Measurements from ENCODE around the gene TNPO1. TPM values are rescaled to one million over a fixed set of nuclear protein-coding genes. Genes with fewer than 3 reads are reported as not detected.

TNPO1 gene
- total RNA-seq, 2 donors from 2014 or later = 107 to 113 TPM

DNA sequence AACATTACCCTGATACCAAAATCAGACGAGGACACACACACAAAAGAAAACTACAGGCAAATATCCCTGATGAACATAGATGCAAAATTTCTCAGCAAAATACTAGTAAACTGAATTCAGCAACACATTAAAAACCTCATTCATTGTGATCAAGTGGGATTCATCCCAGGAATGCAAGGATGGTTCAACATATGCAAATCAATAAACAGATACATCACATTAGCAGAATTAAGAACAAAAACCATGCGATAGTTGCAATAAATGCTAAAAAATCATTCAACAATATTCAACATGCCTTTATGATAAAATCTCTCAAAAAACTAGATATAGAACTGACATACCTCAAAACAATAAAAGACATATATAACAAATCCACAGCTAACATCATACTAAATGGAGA, 36.9 kb upstream of the TNPO1 start:
- 94% methylated on average over 2 of the region's 2 CpGs for WGBS
- H3K4me1 ChIP-seq (replicated peaks) = no peaks in the 10 kb centered on the region
- intact Hi-C loops (cut with DNase I) = no loop called here
- no peak for DNase-seq (ENCODE audit: low spot score)
- H3K27ac ChIP-seq = no peak overlapping the region
- no peak overlapping the region for H3K4me3 ChIP-seq
- no peaks in the 10 kb centered on the region for H3K27me3 ChIP-seq (replicated peaks; ENCODE audit: insufficient read depth)
- TF ChIP-seq POLR2AphosphoS5 (IDR thresholded peaks at IDR 0.05) = no peak
- TF ChIP-seq, protein P1, sequence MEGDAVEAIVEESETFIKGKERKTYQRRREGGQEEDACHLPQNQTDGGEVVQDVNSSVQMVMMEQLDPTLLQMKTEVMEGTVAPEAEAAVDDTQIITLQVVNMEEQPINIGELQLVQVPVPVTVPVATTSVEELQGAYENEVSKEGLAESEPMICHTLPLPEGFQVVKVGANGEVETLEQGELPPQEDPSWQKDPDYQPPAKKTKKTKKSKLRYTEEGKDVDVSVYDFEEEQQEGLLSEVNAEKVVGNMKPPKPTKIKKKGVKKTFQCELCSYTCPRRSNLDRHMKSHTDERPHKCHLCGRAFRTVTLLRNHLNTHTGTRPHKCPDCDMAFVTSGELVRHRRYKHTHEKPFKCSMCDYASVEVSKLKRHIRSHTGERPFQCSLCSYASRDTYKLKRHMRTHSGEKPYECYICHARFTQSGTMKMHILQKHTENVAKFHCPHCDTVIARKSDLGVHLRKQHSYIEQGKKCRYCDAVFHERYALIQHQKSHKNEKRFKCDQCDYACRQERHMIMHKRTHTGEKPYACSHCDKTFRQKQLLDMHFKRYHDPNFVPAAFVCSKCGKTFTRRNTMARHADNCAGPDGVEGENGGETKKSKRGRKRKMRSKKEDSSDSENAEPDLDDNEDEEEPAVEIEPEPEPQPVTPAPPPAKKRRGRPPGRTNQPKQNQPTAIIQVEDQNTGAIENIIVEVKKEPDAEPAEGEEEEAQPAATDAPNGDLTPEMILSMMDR (IDR thresholded peaks at IDR 0.05) = no peak
- no peak for TF ChIP-seq POLR2A (IDR thresholded peaks at IDR 0.05)
- H3K36me3 ChIP-seq = no peaks in the 10 kb centered on the region
- H3K9me3 ChIP-seq = no peaks in the 10 kb centered on the region

DNA sequence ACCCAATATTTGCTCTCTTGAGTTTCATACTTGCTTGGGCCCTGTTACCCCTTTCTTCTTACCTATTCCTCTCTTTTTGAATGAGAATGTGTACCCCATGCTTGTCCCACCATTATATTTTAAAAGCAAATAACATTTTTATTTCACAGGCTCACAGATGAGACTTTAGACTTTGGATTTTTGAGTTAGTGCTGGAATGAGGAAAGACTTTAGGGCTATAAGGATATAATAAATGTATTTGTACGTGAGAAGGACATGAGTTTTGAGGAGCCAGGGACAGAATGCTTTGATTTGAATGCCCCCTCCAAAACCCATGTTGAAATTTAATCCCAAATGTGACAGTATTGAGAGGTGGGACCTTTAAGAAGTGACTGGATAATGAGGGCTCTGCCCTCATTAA, 33.1 kb upstream of the TNPO1 start:
- Histone ChIP-seq H3K4me3 (no peak overlapping the region), H3K27me3 (replicated peaks; ENCODE audit: insufficient read depth) (no peaks in the 10 kb centered on the region), H3K9me3 (no peaks in the 10 kb centered on the region), H3K27ac (no peak overlapping the region), H3K4me1 (replicated peaks) (no peaks in the 10 kb centered on the region), H3K36me3 (no peaks in the 10 kb centered on the region)
- 96% methylated on average over 1 of the region's 1 CpG for WGBS
- DNase-seq (ENCODE audit: low spot score) = no peak
- TF ChIP-seq, protein P1 (IDR thresholded peaks at IDR 0.05) = no peak
- no peak for TF ChIP-seq POLR2AphosphoS5 (IDR thresholded peaks at IDR 0.05)
- TF ChIP-seq POLR2A (IDR thresholded peaks at IDR 0.05) = no peak
- intact Hi-C loops (cut with DNase I) = no loop called here

DNA sequence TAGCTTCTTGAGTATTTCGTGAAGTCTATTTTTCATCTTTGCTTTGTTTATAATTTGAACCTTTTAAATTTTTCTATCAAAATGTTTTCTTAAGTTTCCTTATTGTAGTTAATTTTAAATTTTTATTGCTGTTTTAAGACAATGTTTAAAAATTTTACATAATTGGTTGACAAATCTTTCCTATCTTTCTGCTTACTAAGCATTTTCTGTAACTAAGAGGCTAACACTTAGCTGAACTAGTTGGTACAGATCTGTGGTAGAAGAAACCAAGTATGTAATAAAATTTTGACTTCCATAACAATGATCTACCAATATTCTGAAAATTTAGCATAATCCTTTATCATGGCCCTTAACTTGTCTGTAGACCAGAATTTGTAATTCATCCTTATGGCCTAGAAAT, 32.3 kb upstream of the TNPO1 start:
- no peaks in the 10 kb centered on the region for H3K9me3 ChIP-seq
- H3K36me3 ChIP-seq = no peaks in the 10 kb centered on the region
- no peaks in the 10 kb centered on the region for H3K27me3 ChIP-seq (replicated peaks; ENCODE audit: insufficient read depth)
- 98% methylated on average over 1 of the region's 1 CpG for WGBS
- H3K4me3 ChIP-seq = no peak overlapping the region
- intact Hi-C loops (cut with DNase I) = no loop called here
- H3K27ac ChIP-seq = no peak overlapping the region
- TF ChIP-seq, protein P1 (IDR thresholded peaks at IDR 0.05) = no peak
- TF ChIP-seq POLR2A (IDR thresholded peaks at IDR 0.05) (no peak), POLR2AphosphoS5 (IDR thresholded peaks at IDR 0.05) (no peak)
- no peak for DNase-seq (ENCODE audit: low spot score)
- H3K4me1 ChIP-seq (replicated peaks) = no peaks in the 10 kb centered on the region

DNA sequence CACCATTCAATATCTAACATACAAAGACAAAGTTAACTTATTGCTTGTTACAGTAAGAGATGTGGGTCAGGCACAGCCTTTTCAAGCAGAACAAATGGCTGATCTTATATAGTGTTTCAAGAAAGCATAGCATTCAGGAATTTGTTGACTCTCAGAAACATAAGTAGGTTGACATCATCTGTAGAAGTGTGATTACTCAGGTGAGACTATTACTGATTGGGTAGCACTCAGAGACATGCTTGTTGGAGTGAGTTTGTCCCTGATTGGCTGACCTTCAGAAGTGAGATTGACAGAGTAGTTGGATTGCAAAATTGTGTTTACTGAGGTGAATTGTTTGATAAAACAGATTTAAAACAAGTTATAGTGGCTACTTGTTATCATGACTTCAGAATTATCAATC, 30.7 kb upstream of the TNPO1 start:
- Histone ChIP-seq H3K9me3 (no peaks in the 10 kb centered on the region), H3K4me1 (replicated peaks) (no peaks in the 10 kb centered on the region), H3K27me3 (replicated peaks; ENCODE audit: insufficient read depth) (no peaks in the 10 kb centered on the region), H3K27ac (no peak overlapping the region), H3K4me3 (no peak overlapping the region), H3K36me3 (no peaks in the 10 kb centered on the region)
- DNase-seq (ENCODE audit: low spot score) = no peak
- TF ChIP-seq POLR2AphosphoS5 (IDR thresholded peaks at IDR 0.05) (no peak), POLR2A (IDR thresholded peaks at IDR 0.05) (no peak)
- TF ChIP-seq, protein P1 (IDR thresholded peaks at IDR 0.05) = no peak
- intact Hi-C loops (cut with DNase I) = no loop called here

DNA sequence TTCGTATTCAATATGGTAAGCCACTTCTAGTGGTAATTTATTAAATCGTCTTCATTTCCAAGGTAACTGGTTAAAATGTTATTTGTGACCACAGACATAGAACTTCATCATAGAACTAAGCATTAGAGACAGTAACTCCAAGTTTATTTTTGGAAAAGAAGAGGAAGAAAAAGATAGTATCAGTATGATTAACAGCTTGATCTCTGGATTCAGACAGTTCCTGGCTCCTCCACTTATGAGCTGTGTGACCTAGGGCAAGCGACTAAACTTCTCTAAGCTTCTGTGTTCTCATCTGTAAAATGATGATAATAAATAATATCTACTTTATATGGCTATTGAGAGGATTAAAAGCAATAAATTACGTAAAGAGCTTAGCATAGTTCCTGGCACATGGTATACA, 29.8 kb upstream of the TNPO1 start:
- Histone ChIP-seq H3K27ac (no peak overlapping the region), H3K9me3 (no peaks in the 10 kb centered on the region), H3K36me3 (no peaks in the 10 kb centered on the region), H3K27me3 (replicated peaks; ENCODE audit: insufficient read depth) (no peaks in the 10 kb centered on the region), H3K4me1 (replicated peaks) (no peaks in the 10 kb centered on the region), H3K4me3 (no peak overlapping the region)
- no peak for TF ChIP-seq POLR2AphosphoS5 (IDR thresholded peaks at IDR 0.05)
- no peak for TF ChIP-seq POLR2A (IDR thresholded peaks at IDR 0.05)
- TF ChIP-seq, protein P1 (IDR thresholded peaks at IDR 0.05) = no peak
- WGBS = 60% methylated on average over 4 of the region's 4 CpGs
- DNase-seq (ENCODE audit: low spot score) = no peak
- intact Hi-C loops (cut with DNase I) = no loop called here
